Fibroblast of lung (primary cell): ENCODE data around the gene PER2. TPM values are rescaled to one million over a fixed set of nuclear protein-coding genes. Genes with fewer than 3 reads are reported as not detected.

ENCODE experiments used
- DNase-seq, 2 donors: peaks; one replicate each; pipeline versions ENCODE4 v3.0.0 to v3.0.0-alpha.2; 2010; ENCODE audit warnings: low read depth in 2 of 2
- H2AFZ ChIP-seq: 2 replicates; pipeline ENCODE4 v1.5.1; 2012; ENCODE audit warnings: low read length, control low read depth, inconsistent platforms
- H3K27ac ChIP-seq: 2 replicates; pipeline ENCODE4 v1.5.1; 2011; ENCODE audit warnings: low read length, control low read depth; ENCODE audit not compliant: insufficient read depth
- H3K27me3 ChIP-seq: 2 replicates; pipeline ENCODE4 v1.5.1; 2011; ENCODE audit warnings: mild to moderate bottlenecking, low read length; ENCODE audit not compliant: control insufficient read depth, insufficient read depth
- H3K36me3 ChIP-seq: 2 replicates; pipeline ENCODE4 v1.5.1; 2011; ENCODE audit warnings: low read length; ENCODE audit not compliant: control insufficient read depth, insufficient read depth
- H3K4me1 ChIP-seq: 2 replicates; pipeline ENCODE4 v1.5.1; 2011; ENCODE audit warnings: low read length; ENCODE audit not compliant: control insufficient read depth, insufficient read depth; ENCODE audit errors: extremely low read depth
- H3K4me2 ChIP-seq: 2 replicates; pipeline ENCODE4 v1.5.1; 2011; ENCODE audit warnings: low read length, control low read depth; ENCODE audit not compliant: insufficient read depth; ENCODE audit errors: extremely low read depth
- H3K4me3 ChIP-seq, 4 experiments: fragments of 200-600 bp in 1 of 4; sonication (generic) in 1 of 4; replicated peaks in 1 of 4; 2 replicates each; pipeline ENCODE4 v1.5.1; 2011 to 2016; ENCODE audit warnings: low read length in 4 of 4, low read depth in 3 of 4, mild to moderate bottlenecking in 3 of 4, control low read depth in 2 of 4, inconsistent platforms in 1 of 4, mixed read lengths in 1 of 4; ENCODE audit not compliant: insufficient read depth in 1 of 4; ENCODE audit errors: control extremely low read depth in 1 of 4
- H3K79me2 ChIP-seq: 2 replicates; pipeline ENCODE4 v1.5.1; 2012; ENCODE audit warnings: mild to moderate bottlenecking, low read length, inconsistent platforms; ENCODE audit not compliant: control insufficient read depth, insufficient read depth
- H3K9ac ChIP-seq: 2 replicates; pipeline ENCODE4 v1.5.1; 2011; ENCODE audit warnings: mild to moderate bottlenecking, low read length, control low read depth; ENCODE audit not compliant: insufficient read depth
- H3K9me3 ChIP-seq: 2 replicates; pipeline ENCODE4 v1.5.1; 2012; ENCODE audit warnings: low read depth, low read length; ENCODE audit not compliant: control insufficient read depth, insufficient read depth
- H4K20me1 ChIP-seq: 2 replicates; pipeline ENCODE4 v1.5.1; 2011; ENCODE audit warnings: low read length; ENCODE audit not compliant: control insufficient read depth, insufficient read depth; ENCODE audit errors: extremely low read depth
- EZH2 ChIP-seq: IDR thresholded peaks from 2 replicates; pipeline ENCODE4 v1.5.1; 2012; ENCODE audit warnings: low read length, control low read depth, mild to moderate bottlenecking; ENCODE audit errors: missing control alignments
- polyA plus RNA-seq, 2 donors: library from polyadenylated mRNA; depleted of rRNA in 1 of 2; stranded (reverse) in 1 of 2; unstranded in 1 of 2; fragments of >200 nt; gene quantifications; 2 replicates each; pipeline ENCODE4 v1.2.1, GENCODE V29; 2011 to 2012; ENCODE audit warnings: missing spikeins in 1 of 2
- total RNA-seq: library from RNA; depleted of rRNA; stranded (reverse); fragments of >200 nt; gene quantifications from 2 replicates; pipeline ENCODE4 v1.2.1, GENCODE V29; 2014
- TF ChIP-seq, protein P1 (sequence below), 2 donors: IDR thresholded peaks in 1 of 2; conservative IDR thresholded peaks in 1 of 2; 1 replicate in 1 of 2; 2 replicates in 1 of 2; pipeline ENCODE4 v1.5.1; 2011 to 2012; ENCODE audit warnings: low read length in 2 of 2, control low read depth in 1 of 2, inconsistent platforms in 1 of 2, low read depth in 1 of 2, mild to moderate bottlenecking in 1 of 2

The PER2 gene
- total and polyA plus RNA-seq, 2 donors (not counting 1 experiment from before 2014, with no cell fraction given) = 1.9 to 4.6 TPM

DNA sequence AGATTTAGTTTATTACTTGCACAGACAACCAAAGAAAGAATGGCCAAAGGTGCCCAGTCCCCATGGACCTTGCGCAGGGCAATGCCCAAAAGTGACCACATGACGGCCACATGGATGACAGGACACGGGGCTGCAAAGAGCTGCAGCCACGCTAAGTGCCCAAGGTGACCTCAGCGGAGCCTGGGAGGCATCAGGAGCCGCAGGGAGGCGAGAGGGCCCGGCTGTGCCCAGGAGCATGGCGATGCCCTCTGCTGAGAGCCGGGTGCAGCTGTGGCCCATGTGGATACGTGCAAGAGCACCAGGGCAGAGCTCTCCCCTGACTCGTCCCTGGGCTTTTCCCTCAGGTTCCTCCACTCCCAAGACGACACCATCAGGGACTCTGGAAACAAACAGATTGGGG is 63.3 kb downstream of the PER2 start:
- H3K79me2 ChIP-seq = no peaks in the 10 kb centered on the region
- no peak overlapping the region for H2AFZ ChIP-seq
- no peaks in the 10 kb centered on the region for H3K36me3 ChIP-seq
- TF ChIP-seq, protein P1, sequence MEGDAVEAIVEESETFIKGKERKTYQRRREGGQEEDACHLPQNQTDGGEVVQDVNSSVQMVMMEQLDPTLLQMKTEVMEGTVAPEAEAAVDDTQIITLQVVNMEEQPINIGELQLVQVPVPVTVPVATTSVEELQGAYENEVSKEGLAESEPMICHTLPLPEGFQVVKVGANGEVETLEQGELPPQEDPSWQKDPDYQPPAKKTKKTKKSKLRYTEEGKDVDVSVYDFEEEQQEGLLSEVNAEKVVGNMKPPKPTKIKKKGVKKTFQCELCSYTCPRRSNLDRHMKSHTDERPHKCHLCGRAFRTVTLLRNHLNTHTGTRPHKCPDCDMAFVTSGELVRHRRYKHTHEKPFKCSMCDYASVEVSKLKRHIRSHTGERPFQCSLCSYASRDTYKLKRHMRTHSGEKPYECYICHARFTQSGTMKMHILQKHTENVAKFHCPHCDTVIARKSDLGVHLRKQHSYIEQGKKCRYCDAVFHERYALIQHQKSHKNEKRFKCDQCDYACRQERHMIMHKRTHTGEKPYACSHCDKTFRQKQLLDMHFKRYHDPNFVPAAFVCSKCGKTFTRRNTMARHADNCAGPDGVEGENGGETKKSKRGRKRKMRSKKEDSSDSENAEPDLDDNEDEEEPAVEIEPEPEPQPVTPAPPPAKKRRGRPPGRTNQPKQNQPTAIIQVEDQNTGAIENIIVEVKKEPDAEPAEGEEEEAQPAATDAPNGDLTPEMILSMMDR (conservative IDR thresholded peaks at IDR 0.05 in 1 of 2, IDR thresholded peaks at IDR 0.05 in 1 of 2; ENCODE audit: low read depth in 1 of 2, low read length in 2 of 2) = no peak
- TF ChIP-seq EZH2 = no peak
- H3K27ac ChIP-seq = no peak overlapping the region
- no peak overlapping the region for H3K9ac ChIP-seq
- H3K9me3 ChIP-seq = no peaks in the 10 kb centered on the region
- no peak overlapping the region for H3K4me2 ChIP-seq
- H4K20me1 ChIP-seq = no peaks in the 10 kb centered on the region
- H3K27me3 ChIP-seq = peaks cover 9% of the 10 kb centered on the region
- no peak for DNase-seq
- H3K4me1 ChIP-seq = no peaks in the 10 kb centered on the region
- no peak overlapping the region for H3K4me3 ChIP-seq

DNA sequence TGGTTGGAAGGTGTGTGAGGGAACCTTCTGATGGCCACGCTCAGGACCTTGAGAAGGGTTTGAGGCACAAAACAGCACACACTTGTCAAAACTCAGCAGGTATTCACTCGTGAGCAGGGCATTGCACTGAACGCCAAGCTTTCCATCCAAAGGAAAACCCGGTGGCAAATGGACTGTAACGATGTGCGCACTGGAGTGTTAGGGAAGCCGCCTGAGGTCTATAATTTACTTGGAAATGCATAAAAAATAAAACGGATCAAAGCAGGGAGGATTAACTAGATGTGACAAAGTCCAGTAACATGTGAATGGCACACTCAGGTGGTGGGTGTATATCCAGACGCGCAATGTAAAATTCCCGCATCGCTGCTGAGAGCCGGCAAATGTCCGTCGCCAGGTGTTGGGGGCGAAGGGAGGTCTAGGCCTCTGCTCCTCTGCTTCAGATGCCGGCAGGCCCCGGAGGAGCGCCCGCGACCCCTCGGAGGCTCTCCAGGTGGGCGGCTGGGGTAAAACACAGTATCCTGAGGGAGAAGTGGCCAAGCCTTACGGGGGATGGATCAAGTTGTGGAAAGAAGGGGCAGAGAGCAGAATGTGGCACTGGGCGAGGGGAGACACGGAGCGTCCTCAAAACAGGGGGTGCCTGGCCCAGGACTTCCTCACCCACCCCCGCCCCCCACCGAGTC is 63.9 kb downstream of the PER2 start:
- H3K36me3 ChIP-seq = no peaks in the 10 kb centered on the region
- no peak overlapping the region for H3K4me3 ChIP-seq
- H3K27me3 ChIP-seq = peaks cover 7% of the 10 kb centered on the region
- no peaks in the 10 kb centered on the region for H3K9me3 ChIP-seq
- TF ChIP-seq EZH2 = no peak
- TF ChIP-seq, protein P1 (conservative IDR thresholded peaks at IDR 0.05 in 1 of 2, IDR thresholded peaks at IDR 0.05 in 1 of 2; ENCODE audit: low read depth in 1 of 2, low read length in 2 of 2) = no peak
- H2AFZ ChIP-seq = no peak overlapping the region
- H4K20me1 ChIP-seq = no peaks in the 10 kb centered on the region
- no peaks in the 10 kb centered on the region for H3K4me1 ChIP-seq
- H3K79me2 ChIP-seq = no peaks in the 10 kb centered on the region
- H3K9ac ChIP-seq = no peak overlapping the region
- no peak overlapping the region for H3K4me2 ChIP-seq
- no peak for DNase-seq
- H3K27ac ChIP-seq = no peak overlapping the region

DNA sequence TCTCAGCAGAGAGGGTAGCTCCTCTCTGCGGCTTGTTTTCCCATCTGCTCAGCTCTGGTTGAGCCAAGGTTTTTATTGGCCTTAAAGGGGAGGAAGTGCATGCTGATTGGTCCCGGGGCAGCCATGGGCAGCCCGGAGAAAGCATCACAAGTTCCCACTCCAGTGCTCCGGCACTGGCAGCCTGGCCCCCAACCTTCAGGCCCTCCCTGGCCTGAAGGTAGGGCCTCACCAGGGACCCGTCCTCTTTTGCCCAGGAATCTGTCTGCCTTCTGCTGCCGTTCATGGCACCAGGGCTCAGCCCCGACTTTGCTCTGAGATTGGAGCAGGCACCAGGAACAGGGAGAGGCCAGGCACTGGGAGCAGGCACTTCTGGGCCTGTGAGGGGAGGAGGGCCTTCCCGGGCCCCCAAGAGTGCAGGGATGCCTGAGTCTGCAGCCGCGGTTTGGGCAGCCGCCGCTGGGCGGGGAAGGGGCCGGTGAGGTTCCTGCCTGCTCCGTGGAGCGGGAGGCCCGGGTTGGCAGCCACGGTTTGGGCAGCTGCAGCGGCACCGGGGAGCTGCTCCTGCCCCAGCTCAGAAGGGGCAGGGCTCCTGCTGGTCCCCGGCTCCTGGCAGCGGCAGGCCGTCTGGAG is 67.4 kb downstream of the PER2 start:
- Histone ChIP-seq H3K4me2 (no peak overlapping the region), H2AFZ (peak overlapping the region; percentile 26), H3K27ac (no peak overlapping the region), H3K9ac (no peak overlapping the region), H3K79me2 (no peaks in the 10 kb centered on the region), H3K36me3 (no peaks in the 10 kb centered on the region), H3K4me1 (no peaks in the 10 kb centered on the region), H3K27me3 (no peaks in the 10 kb centered on the region), H3K4me3 (no peak overlapping the region), H3K9me3 (no peaks in the 10 kb centered on the region), H4K20me1 (no peaks in the 10 kb centered on the region)
- peak in 1 of 2 donors; percentile 30 for DNase-seq
- TF ChIP-seq EZH2 = no peak
- TF ChIP-seq, protein P1 (conservative IDR thresholded peaks at IDR 0.05 in 1 of 2, IDR thresholded peaks at IDR 0.05 in 1 of 2; ENCODE audit: low read depth in 1 of 2, low read length in 2 of 2) = no peak
